ENCODE data around the gene YPEL2.

DNA sequence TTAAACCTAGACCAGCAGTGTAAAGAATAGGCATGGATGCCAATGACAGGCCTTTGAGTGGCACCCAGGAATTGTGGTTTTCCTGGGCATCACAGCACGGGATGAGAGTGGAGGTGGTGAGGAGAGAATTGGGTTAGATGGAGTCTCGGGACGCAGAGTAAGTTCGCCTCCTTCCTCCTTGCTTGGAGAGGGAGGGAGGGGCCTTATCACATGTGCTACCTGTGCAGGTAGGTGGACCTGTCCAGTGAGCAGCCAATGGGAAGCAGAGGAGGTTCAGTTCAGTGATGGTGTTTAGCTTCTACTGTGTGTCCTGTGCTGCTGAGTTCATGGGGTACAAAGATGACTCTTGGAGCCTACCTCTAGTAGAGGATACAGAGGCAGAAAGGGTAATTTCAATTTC lies 14.9 kb downstream of the YPEL2 start:
- TF ChIP-seq EP300 (IDR thresholded peaks at IDR 0.05): no peak
- TF ChIP-seq, protein P1, sequence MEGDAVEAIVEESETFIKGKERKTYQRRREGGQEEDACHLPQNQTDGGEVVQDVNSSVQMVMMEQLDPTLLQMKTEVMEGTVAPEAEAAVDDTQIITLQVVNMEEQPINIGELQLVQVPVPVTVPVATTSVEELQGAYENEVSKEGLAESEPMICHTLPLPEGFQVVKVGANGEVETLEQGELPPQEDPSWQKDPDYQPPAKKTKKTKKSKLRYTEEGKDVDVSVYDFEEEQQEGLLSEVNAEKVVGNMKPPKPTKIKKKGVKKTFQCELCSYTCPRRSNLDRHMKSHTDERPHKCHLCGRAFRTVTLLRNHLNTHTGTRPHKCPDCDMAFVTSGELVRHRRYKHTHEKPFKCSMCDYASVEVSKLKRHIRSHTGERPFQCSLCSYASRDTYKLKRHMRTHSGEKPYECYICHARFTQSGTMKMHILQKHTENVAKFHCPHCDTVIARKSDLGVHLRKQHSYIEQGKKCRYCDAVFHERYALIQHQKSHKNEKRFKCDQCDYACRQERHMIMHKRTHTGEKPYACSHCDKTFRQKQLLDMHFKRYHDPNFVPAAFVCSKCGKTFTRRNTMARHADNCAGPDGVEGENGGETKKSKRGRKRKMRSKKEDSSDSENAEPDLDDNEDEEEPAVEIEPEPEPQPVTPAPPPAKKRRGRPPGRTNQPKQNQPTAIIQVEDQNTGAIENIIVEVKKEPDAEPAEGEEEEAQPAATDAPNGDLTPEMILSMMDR (IDR thresholded peaks at IDR 0.05): no peak
- TF ChIP-seq POLR2A (IDR thresholded peaks at IDR 0.05): no peak
